ENCODE measurements around the gene PRMT7. TPM values are rescaled to one million over a fixed set of nuclear protein-coding genes. Genes with fewer than 3 reads are reported as not detected.
A peak's percentile ranks its signal among the peaks of the same experiment; 100 is the strongest.

PRMT7 gene
- total and polyA plus RNA-seq, 4 donors = 11.0 to 99.2 (median 31.6) TPM

DNA sequence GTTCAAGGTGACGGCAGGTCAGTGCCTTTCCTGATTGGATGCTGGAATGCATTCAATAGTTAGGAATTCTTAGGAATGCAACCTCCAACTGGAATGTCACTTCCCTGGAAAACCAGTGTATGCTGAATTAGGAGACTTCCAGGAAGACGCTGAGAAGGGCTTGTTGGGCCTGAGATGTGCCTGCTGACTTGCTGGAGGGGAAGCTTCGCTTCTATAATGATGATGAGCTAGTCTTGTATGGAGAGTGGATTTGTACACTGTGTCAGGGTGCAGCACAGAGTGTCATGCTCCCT is 91.9 kb downstream of the PRMT7 start:
- no peak overlapping the region for H3K27ac ChIP-seq (ENCODE audit: low read depth in 1 of 2, low read length in 2 of 2)
- no peaks in the 10 kb centered on the region for H3K4me1 ChIP-seq (ENCODE audit: control insufficient read depth in 1 of 2, insufficient read depth in 2 of 2, low read length in 2 of 2)
- peak in 1 of 2 donors; percentile 9 for DNase-seq
- H3K27me3 ChIP-seq (ENCODE audit: control insufficient read depth in 1 of 2, insufficient read depth in 2 of 2, low read length in 1 of 2) = no peaks in the 10 kb centered on the region
- no peaks in the 10 kb centered on the region for H3K36me3 ChIP-seq (ENCODE audit: control insufficient read depth in 1 of 2, insufficient read depth in 2 of 2, low read length in 1 of 2)
- H3K4me3 ChIP-seq (ENCODE audit: low read length in 2 of 2) = no peak overlapping the region
- no peaks in the 10 kb centered on the region for H3K9me3 ChIP-seq (ENCODE audit: control insufficient read depth, low read length)
- no peak for ATAC-seq (ENCODE audit: low FRiP score)
- WGBS, 2 donors = 81 to 84% methylated on average over 3 of the region's 3 CpGs
- intact Hi-C loops (cut with DNase I) = no loop called here

DNA sequence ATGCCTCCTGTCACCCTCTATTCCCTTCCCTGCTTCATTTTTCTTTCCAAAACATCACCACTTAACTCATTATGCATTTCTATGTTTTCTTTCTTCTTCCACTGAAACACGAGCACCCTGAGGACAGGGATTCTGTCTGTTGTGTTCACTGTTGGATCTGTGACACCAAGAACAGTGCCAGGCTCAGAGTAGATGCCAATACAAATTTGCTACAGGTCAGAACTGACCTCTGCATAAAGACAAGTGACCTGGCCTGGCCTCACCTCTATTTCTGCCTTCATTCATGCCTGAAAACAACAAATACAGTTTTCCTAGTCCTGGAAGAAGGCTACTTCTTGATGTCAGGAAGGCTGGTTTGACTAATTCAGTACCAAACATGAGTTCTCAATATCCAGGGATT is 92.4 kb downstream of the PRMT7 start:
- H3K9me3 ChIP-seq (ENCODE audit: control insufficient read depth, low read length) = no peaks in the 10 kb centered on the region
- no peak overlapping the region for H3K4me3 ChIP-seq (ENCODE audit: low read length in 2 of 2)
- no peak for DNase-seq
- H3K4me1 ChIP-seq (ENCODE audit: control insufficient read depth in 1 of 2, insufficient read depth in 2 of 2, low read length in 2 of 2) = no peaks in the 10 kb centered on the region
- no peaks in the 10 kb centered on the region for H3K27me3 ChIP-seq (ENCODE audit: control insufficient read depth in 1 of 2, insufficient read depth in 2 of 2, low read length in 1 of 2)
- no peak overlapping the region for H3K27ac ChIP-seq (ENCODE audit: low read depth in 1 of 2, low read length in 2 of 2)
- H3K36me3 ChIP-seq (ENCODE audit: control insufficient read depth in 1 of 2, insufficient read depth in 2 of 2, low read length in 1 of 2) = no peaks in the 10 kb centered on the region
- intact Hi-C loops (cut with DNase I) = no loop called here
- no peak for ATAC-seq (ENCODE audit: low FRiP score)
- 69 to 85% methylated on average over 1 of the region's 1 CpG for WGBS, 2 donors

DNA sequence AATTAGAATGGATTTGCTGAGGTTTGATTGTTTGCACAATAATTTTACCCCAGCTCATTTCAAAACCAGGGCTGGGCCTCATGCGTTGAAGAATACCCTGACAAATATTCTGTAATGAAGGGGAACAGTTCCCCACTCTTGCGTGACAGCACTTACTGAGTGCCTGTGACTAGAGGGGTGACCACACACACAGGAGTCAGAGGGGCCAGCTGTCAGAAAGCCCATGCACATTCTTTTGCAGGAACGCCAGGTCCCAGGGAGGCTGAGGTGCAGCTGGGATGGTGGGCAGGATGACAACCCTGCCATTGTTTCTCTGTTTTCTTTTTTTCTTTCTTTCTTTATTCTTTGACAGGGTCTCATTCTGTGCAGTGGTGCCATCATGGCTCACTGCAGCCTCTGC is 92.9 kb downstream of the PRMT7 start:
- Histone ChIP-seq H3K4me1 (ENCODE audit: control insufficient read depth in 1 of 2, insufficient read depth in 2 of 2, low read length in 2 of 2) (no peaks in the 10 kb centered on the region), H3K9me3 (ENCODE audit: control insufficient read depth, low read length) (no peaks in the 10 kb centered on the region), H3K27ac (ENCODE audit: low read depth in 1 of 2, low read length in 2 of 2) (no peak overlapping the region), H3K4me3 (ENCODE audit: low read length in 2 of 2) (no peak overlapping the region), H3K27me3 (ENCODE audit: control insufficient read depth in 1 of 2, insufficient read depth in 2 of 2, low read length in 1 of 2) (no peaks in the 10 kb centered on the region), H3K36me3 (ENCODE audit: control insufficient read depth in 1 of 2, insufficient read depth in 2 of 2, low read length in 1 of 2) (no peaks in the 10 kb centered on the region)
- intact Hi-C loops (cut with DNase I) = no loop called here
- ATAC-seq (ENCODE audit: low FRiP score) (no peak), DNase-seq (peak in 1 of 2 donors; percentile 15)
- 89 to 94% methylated on average over 3 of the region's 3 CpGs for WGBS, 2 donors

DNA sequence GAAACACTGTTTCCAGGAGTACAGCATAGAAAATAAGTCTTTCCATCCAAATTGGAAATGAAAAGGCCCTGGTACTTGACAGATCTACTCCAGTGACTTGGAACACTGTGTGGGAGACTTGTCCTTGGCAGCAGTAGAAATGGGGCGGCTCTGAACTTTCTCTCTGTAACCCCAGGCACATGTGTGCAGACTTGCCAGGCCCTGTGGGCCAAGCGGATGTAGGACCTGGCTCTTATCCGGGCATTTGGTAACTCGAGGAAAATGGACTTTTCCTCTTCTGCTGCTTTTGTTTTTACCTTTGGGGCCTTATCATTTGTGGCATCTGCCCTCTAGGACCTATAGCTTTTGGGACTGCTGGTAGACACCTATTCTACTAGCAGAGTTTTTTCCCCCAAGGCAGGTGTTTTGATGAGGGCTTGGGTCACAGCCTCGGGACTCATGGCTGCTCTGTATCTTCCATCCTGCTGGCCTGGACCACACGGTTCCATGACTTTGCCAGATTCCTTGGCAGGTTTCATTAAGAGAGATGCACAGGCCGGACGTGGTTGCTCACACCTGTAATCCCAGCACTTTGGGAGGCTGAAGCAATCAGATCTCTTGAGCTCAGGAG is 94.0 kb downstream of the PRMT7 start:
- H3K36me3 ChIP-seq (ENCODE audit: control insufficient read depth in 1 of 2, insufficient read depth in 2 of 2, low read length in 1 of 2) = no peaks in the 10 kb centered on the region
- ATAC-seq (ENCODE audit: low FRiP score) (no peak), DNase-seq (peak in 1 of 2 donors; percentile 10)
- WGBS, 2 donors = 63 to 69% methylated on average over 8 of the region's 8 CpGs
- no peaks in the 10 kb centered on the region for H3K9me3 ChIP-seq (ENCODE audit: control insufficient read depth, low read length)
- no peak overlapping the region for H3K27ac ChIP-seq (ENCODE audit: low read depth in 1 of 2, low read length in 2 of 2)
- no peak overlapping the region for H3K4me3 ChIP-seq (ENCODE audit: low read length in 2 of 2)
- no peaks in the 10 kb centered on the region for H3K27me3 ChIP-seq (ENCODE audit: control insufficient read depth in 1 of 2, insufficient read depth in 2 of 2, low read length in 1 of 2)
- H3K4me1 ChIP-seq (ENCODE audit: control insufficient read depth in 1 of 2, insufficient read depth in 2 of 2, low read length in 2 of 2) = no peaks in the 10 kb centered on the region
- intact Hi-C loops (cut with DNase I) = no loop called here

DNA sequence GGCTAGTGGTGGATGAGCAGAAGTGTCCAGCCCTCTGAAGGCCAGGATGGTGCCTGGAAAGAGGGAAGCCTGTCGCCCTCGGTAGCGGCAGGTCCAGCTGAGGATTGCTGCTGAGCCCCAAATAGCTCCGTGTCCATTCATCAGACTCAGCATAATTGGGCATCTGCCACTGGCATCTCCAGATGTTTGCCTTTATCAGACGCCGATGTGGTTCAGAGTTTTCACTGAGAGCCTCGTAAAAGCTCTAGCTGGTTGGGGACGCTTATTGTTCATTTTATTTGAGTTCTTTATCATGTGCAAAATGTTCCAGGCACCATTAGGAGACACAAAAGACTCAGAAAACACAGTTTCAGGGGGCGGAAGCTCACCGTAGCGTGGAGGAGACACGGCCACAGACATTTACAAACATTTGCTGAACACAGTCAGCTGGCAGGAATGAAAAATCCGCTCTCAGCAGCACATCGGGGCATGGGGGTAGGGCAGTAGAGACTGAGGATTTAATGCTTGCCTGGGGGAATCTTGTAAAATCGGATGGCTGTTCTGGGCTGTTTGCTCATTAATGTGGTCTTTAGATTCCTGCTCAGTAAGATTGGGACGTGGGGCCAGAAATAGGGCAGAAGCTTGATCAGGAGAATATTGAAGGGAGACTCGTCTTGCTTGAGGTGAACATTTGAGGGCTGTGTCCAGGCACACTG is 95.8 kb downstream of the PRMT7 start:
- DNase-seq = peak in 1 of 2 donors; percentile 50
- no peaks in the 10 kb centered on the region for H3K9me3 ChIP-seq (ENCODE audit: control insufficient read depth, low read length)
- H3K27me3 ChIP-seq (ENCODE audit: control insufficient read depth in 1 of 2, insufficient read depth in 2 of 2, low read length in 1 of 2) = no peaks in the 10 kb centered on the region
- ATAC-seq (ENCODE audit: low FRiP score) = no peak
- no peaks in the 10 kb centered on the region for H3K4me1 ChIP-seq (ENCODE audit: control insufficient read depth in 1 of 2, insufficient read depth in 2 of 2, low read length in 2 of 2)
- H3K4me3 ChIP-seq (ENCODE audit: low read length in 2 of 2) = no peak overlapping the region
- H3K27ac ChIP-seq (ENCODE audit: low read depth in 1 of 2, low read length in 2 of 2) = no peak overlapping the region
- no peaks in the 10 kb centered on the region for H3K36me3 ChIP-seq (ENCODE audit: control insufficient read depth in 1 of 2, insufficient read depth in 2 of 2, low read length in 1 of 2)
- intact Hi-C loops (cut with DNase I) = no loop called here
- WGBS, 2 donors = 22% methylated on average over 17 of the region's 17 CpGs

Other genes with a start within 250 kb of the PRMT7 start
- gene NFATC3, start 225.6 kb upstream of the PRMT7 start, total RNA-seq = 10 to 100 TPM; 38.1 to 48.4 TPM
- gene NFATC3, start 225.6 kb upstream of the PRMT7 start, polyA plus RNA-seq = 10 to 100 TPM; 10.3 to 10.4 TPM
- under 1 TPM; 0.36 to 0.60 TPM for gene ESRP2, start 74.9 kb upstream of the PRMT7 start, total RNA-seq
- 1 to 10 TPM in 1 of 2 donors, under 1 TPM in 1; 0.03 to 2.3 TPM for gene ESRP2, start 74.9 kb upstream of the PRMT7 start, polyA plus RNA-seq
- 10 to 100 TPM; 13.6 to 28.4 TPM for gene PLA2G15, start 65.6 kb upstream of the PRMT7 start, total RNA-seq
- 1 to 10 TPM; 7.2 to 7.5 TPM for gene PLA2G15, start 65.6 kb upstream of the PRMT7 start, polyA plus RNA-seq
- gene SLC7A6, start 46.5 kb upstream of the PRMT7 start, total RNA-seq = 10 to 100 TPM; 47.0 to 52.4 TPM
- gene SLC7A6, start 46.5 kb upstream of the PRMT7 start, polyA plus RNA-seq = 10 to 100 TPM in 1 of 2 donors, 1 to 10 TPM in 1; 2.4 to 12.8 TPM
- gene SLC7A6OS, start 73 bp upstream of the PRMT7 start, total RNA-seq = 10 to 100 TPM; 13.7 to 21.1 TPM
- gene SLC7A6OS, start 73 bp upstream of the PRMT7 start, polyA plus RNA-seq = 1 to 10 TPM; 4.0 to 8.3 TPM
- gene SMPD3, start 137.5 kb downstream of the PRMT7 start, total RNA-seq = 1 to 10 TPM in 1 of 2 donors, under 1 TPM in 1; 0.29 to 1.1 TPM
- 1 to 10 TPM in 1 of 2 donors, not detected in 1; 7.5 TPM for gene SMPD3, start 137.5 kb downstream of the PRMT7 start, polyA plus RNA-seq
- gene ZFP90, start 228.3 kb downstream of the PRMT7 start, total RNA-seq = 10 to 100 TPM; 17.1 to 31.0 TPM
- gene ZFP90, start 228.3 kb downstream of the PRMT7 start, polyA plus RNA-seq = 10 to 100 TPM in 1 of 2 donors, 1 to 10 TPM in 1; 7.9 to 13.0 TPM